Coronary artery (tissue), 2 donors: ENCODE results near the gene NUTM1.
"Not testable (repeated sequence)": the region's sequence is repeated elsewhere in the genome, so short reads cannot be mapped to it uniquely, and the experiment has no call there.

Experiments
- DNase-seq: peaks from one replicate; pipeline ENCODE4 v3.0.0-alpha.2; 2017; ENCODE audit warnings: low spot score
- H3K27ac ChIP-seq, 2 donors: fragments of 200-600 bp; sonication (generic); one replicate each; pipeline ENCODE4 v1.5.1; 2016 to 2019
- H3K4me3 ChIP-seq: fragments of 200-600 bp; sonication (generic); 2 replicates; pipeline ENCODE4 v1.5.1; 2016; ENCODE audit warnings: mild to moderate bottlenecking, moderate library complexity
- TF ChIP-seq, protein P1 (sequence below): fragments of 200-600 bp; sonication (generic); IDR thresholded peaks from one replicate; pipeline ENCODE4 v1.5.1; 2019; ENCODE audit warnings: antibody characterized with exemption

NUTM1 gene

DNA sequence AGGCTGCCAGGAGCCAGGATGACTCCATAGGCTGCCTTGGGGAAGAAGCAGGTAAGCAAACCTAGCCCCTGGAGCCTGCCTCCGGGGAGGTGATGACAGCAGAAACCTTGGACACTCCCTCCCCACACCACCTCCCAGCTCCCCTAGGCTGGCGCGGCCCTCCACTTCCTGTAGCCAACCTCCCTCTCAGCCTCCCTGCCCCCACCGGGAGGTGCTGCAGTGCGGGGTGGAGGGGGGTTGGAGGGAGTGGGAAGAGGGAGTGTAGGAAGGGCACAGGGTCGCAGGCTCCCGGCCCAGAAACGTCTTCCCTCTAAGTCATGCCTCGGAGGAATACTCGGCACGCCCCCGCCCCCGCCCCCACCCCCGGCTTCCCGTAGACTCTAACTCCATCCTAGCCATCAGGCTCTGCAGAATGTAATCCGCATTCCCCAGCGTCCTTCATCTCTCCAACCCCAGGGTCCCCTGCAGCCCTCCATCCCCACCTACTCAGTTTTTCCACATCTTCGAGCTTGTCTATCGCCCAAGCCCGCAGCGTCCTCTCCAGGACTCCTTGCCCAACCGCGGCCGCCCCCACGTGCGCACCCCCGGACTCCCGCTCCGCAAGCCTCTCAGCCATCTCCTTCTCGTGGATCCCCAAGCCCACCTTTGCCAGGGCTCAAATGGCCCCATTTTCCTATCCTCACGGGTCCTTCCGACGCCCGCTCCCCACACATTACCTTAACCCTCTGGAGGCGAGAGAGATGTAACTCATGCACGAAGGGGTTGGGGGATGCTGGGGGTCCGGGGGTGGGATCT is 23.4 kb downstream of the NUTM1 start:
- H3K27ac ChIP-seq = peak overlapping the region in 1 of 2 donors; percentile 96

DNA sequence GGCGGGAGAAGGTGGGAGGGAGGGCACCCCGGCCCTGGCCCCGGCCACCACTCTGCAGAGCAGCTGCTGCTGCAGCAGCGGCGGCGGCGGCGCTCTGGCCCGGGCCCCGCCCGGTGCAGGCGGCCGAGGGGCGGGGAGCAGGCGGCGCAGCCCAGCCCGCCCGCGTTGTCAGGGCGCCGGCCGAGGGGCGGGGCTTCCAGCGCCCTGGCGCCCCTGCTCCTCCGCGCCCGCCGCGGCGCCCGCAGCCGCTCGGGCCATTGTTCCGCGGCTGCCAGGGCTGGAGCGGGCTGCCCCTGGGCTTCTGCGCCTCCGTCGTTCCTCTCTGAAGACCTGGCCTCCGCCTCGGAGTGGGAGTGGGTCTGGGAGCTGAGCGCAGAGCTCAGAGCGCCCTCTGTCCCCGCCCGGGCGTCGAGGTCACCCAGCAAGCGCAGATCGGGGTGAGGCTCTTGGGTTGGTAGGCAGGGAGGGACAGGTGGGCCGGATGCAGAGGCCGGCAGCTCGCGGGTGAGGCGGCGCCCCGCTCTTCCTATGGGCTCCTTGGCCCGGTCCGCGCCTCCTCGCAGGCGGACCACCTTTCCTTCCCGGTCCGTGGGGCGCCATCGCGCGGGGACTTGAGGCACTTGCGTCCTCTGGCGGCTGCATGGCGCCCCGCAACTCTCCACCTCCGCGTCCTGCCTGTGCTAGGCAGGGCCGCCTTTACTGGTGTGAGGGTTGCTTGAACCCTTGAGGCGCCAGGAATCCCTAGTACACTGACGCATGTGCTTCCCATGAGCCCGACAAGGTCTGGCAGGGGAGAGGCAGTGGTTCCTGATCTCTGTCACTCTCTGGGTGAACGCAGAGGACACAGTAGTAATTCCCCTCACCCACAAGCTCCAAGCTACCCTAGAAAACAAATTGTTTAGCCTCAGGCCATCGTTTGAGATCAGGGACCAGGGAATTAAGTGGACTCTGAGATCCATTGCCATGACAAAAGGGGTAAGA is 24.3 kb downstream of the NUTM1 start, which contains the start of gene LPCAT4:
Gene LPCAT4, minus strand, starts transcription at position 96 of the 981 bp plus-strand sequence. CDS start 96 bp downstream, outside the sequence.
- TF ChIP-seq, protein P1, sequence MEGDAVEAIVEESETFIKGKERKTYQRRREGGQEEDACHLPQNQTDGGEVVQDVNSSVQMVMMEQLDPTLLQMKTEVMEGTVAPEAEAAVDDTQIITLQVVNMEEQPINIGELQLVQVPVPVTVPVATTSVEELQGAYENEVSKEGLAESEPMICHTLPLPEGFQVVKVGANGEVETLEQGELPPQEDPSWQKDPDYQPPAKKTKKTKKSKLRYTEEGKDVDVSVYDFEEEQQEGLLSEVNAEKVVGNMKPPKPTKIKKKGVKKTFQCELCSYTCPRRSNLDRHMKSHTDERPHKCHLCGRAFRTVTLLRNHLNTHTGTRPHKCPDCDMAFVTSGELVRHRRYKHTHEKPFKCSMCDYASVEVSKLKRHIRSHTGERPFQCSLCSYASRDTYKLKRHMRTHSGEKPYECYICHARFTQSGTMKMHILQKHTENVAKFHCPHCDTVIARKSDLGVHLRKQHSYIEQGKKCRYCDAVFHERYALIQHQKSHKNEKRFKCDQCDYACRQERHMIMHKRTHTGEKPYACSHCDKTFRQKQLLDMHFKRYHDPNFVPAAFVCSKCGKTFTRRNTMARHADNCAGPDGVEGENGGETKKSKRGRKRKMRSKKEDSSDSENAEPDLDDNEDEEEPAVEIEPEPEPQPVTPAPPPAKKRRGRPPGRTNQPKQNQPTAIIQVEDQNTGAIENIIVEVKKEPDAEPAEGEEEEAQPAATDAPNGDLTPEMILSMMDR = peak; percentile 96

More for the DNA sequence above, 23.4 kb downstream of the NUTM1 start:
- DNase-seq = peak; percentile 75
- peak overlapping the region; percentile 90 for H3K4me3 ChIP-seq
- TF ChIP-seq, protein P1 = no peak

DNA sequence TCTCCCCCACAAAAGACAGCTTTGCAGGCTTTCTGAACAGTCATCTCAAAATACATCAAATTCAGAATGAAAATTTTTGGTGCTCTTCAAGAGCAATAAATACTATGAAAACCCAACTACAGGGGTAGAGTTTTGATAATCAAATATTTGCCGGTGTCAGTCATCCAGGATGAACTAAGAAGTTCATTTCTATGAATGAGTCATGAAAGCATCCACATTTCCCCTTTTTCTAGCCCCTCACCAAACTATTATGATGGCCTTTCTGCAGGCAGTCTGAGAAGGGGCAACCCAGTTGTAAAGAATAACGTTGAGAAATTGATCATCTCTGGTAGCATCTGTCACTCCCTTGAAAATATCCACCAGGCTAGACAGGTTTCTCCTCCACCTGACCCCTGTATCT is 27.0 kb downstream of the NUTM1 start:
- Histone ChIP-seq H3K4me3 (no peak overlapping the region), H3K27ac (no peak overlapping the region)
- TF ChIP-seq, protein P1 = no peak
- DNase-seq = no peak

More for the DNA sequence above, 24.3 kb downstream of the NUTM1 start, which contains the start of gene LPCAT4:
- Histone ChIP-seq H3K27ac (peak within 1 kb of the TSS; percentile 89 to 96), H3K4me3 (peak within 1 kb of the TSS; percentile 90)
- DNase-seq = peak; percentile 92

DNA sequence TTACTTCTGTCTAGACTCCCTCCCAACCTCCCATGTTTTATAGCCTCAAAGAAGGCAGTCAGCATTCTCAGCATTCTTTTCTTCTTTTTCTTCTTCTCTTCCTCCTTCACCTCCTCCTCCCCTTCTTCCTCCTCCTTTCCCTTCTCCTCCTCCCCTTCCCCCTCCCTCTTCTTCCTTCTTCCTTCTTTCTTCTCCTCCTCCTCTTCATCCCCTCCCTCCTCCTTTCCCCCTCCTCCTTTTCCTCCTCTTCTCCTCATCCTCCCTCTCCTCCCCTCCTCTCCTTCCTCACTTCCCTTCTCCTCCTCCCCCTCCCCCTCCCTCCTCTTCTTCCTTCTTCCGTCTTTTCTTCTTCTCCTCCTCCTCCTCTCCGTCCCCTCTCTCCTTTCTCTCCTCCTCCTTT is 27.5 kb downstream of the NUTM1 start:
- Histone ChIP-seq H3K27ac (no peak overlapping the region), H3K4me3 (no peak overlapping the region)
- DNase-seq = no peak
- TF ChIP-seq, protein P1 = no peak

DNA sequence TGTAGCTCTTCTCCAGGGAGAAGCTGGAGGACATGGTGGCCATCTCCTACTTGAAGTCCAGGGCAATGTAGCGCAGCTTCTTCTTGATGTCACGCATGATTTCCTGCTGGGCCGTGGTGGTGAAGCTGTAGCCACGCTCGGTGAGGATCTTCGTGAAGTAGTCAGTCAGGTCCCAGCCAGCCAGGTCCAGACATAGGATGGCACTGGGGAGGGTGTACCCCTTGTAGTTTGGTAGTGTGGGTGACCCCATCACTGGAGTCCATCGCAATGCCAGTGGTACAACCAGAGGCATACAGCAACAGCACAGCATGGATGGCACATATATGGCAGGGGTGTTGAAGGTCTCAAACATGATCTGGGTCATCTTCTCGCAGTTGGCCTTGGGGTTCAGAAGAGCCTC is 30.8 kb downstream of the NUTM1 start:
- no peak for DNase-seq
- no peak overlapping the region for H3K4me3 ChIP-seq
- TF ChIP-seq, protein P1 = no peak
- H3K27ac ChIP-seq = no peak overlapping the region

DNA sequence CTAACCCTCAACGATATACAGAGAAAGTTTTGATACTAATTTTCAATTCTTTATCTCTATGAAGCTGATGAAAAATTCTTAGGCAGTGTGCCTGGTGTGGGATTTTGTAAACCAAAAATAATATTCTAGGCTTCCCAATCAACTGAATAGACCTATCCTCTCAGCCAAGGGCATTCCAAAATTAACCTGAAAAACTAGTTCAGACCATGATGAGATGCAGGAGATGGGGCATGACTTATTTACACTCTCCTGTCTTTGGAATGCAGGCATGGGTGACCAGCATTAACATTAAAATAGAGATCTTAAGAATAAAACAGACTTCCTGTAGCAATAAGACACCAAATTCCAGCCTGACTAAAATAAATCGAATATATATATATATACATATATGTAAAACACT is 31.7 kb downstream of the NUTM1 start:
- TF ChIP-seq, protein P1 = no peak
- no peak overlapping the region for H3K4me3 ChIP-seq
- H3K27ac ChIP-seq = no peak overlapping the region
- DNase-seq = no peak

DNA sequence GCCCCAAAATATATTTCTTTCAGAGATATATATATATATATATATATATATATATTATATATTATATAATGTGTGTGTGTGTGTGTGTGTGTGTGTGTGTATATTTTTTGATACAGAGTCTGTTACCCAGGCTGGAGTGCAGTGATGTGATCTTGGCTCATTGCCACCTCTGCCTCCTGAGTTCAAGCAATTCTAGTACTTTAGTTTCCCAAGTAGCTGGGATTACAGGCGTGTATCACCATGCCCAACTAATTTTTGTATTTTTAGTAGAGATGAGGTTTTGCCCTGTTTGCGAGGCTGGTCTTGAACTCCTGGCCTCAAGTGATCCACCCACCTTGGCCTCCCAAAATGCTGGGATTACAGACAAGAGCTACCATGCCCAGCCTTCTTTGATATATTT is 32.4 kb downstream of the NUTM1 start:
- H3K4me3 ChIP-seq, DNase-seq, H3K27ac ChIP-seq: not testable (repeated sequence)
